Mesenchymal stem cell (in vitro differentiated cells and primary cell): Measurements from ENCODE around the gene CIITA.
"Not testable (repeated sequence)": the region's sequence is repeated elsewhere in the genome, so short reads cannot be mapped to it uniquely, and the experiment has no call there.

Source experiments
- DNase-seq: peaks from one replicate; pipeline ENCODE4 v3.0.0-alpha.2; 2013
- H2AFZ ChIP-seq: one replicate; pipeline ENCODE4 v1.6.1; 2013; ENCODE audit warnings: low read depth, mild to moderate bottlenecking, control low read depth, inconsistent platforms, low read length, moderate library complexity
- H2AK5ac ChIP-seq: 2 replicates; pipeline ENCODE4 v1.6.1; 2013; ENCODE audit warnings: low read length, moderate library complexity, mild to moderate bottlenecking, inconsistent platforms; ENCODE audit not compliant: severe bottlenecking
- H2BK120ac ChIP-seq: one replicate; pipeline ENCODE4 v1.6.1; 2013; ENCODE audit warnings: low read depth, mild to moderate bottlenecking, inconsistent platforms, low read length, moderate library complexity
- H2BK12ac ChIP-seq, 2 experiments: one replicate each; pipeline ENCODE4 v1.6.1; 2013; ENCODE audit warnings: inconsistent platforms in 2 of 2, low read length in 2 of 2, mild to moderate bottlenecking in 2 of 2, moderate library complexity in 2 of 2, control low read depth in 1 of 2
- H2BK15ac ChIP-seq: one replicate; pipeline ENCODE4 v1.6.1; 2013; ENCODE audit warnings: mild to moderate bottlenecking, low read depth, inconsistent platforms; ENCODE audit not compliant: poor library complexity, severe bottlenecking
- H2BK5ac ChIP-seq: 2 replicates; pipeline ENCODE4 v1.6.1; 2013; ENCODE audit warnings: low read depth, mild to moderate bottlenecking, low read length, control low read depth, inconsistent platforms; ENCODE audit not compliant: poor library complexity, severe bottlenecking
- H3K14ac ChIP-seq, 2 experiments: one replicate each; pipeline ENCODE4 v1.6.1; 2013; ENCODE audit warnings: inconsistent platforms in 2 of 2, low read length in 2 of 2, control low read depth in 1 of 2, mild to moderate bottlenecking in 1 of 2, moderate library complexity in 1 of 2
- H3K18ac ChIP-seq, 2 experiments: one replicate each; pipeline ENCODE4 v1.6.1; 2013; ENCODE audit warnings: inconsistent platforms in 2 of 2, low read length in 2 of 2, control low read depth in 1 of 2, low read depth in 1 of 2, mild to moderate bottlenecking in 1 of 2
- H3K23ac ChIP-seq, 2 experiments: one replicate each; pipeline ENCODE4 v1.6.1; 2013; ENCODE audit warnings: inconsistent platforms in 2 of 2, low read length in 2 of 2, mild to moderate bottlenecking in 2 of 2, moderate library complexity in 2 of 2, control low read depth in 1 of 2
- H3K27ac ChIP-seq: 2 replicates; pipeline ENCODE4 v1.5.1; 2013; ENCODE audit warnings: mild to moderate bottlenecking, moderate library complexity, low read length, control low read depth, inconsistent platforms; ENCODE audit not compliant: poor library complexity, severe bottlenecking
- H3K27me3 ChIP-seq, 2 experiments: 2 replicates each; pipeline versions ENCODE4 v1.6.1 to v1.7.0; 2013; ENCODE audit warnings: low read length in 2 of 2, mild to moderate bottlenecking in 2 of 2, moderate library complexity in 2 of 2, control low read depth in 1 of 2, inconsistent platforms in 1 of 2; ENCODE audit not compliant: control insufficient read depth in 1 of 2, insufficient read depth in 1 of 2
- H3K36me3 ChIP-seq, 2 experiments: 2 replicates each; pipeline versions ENCODE4 v1.6.1 to v1.7.0; 2013; ENCODE audit warnings: low read length in 2 of 2, control low read depth in 1 of 2, inconsistent platforms in 1 of 2, low read depth in 1 of 2, mild to moderate bottlenecking in 1 of 2; ENCODE audit not compliant: insufficient read depth in 2 of 2, control insufficient read depth in 1 of 2
- H3K4ac ChIP-seq, 2 experiments: one replicate each; pipeline ENCODE4 v1.6.1; 2013; ENCODE audit warnings: inconsistent platforms in 2 of 2, low read length in 2 of 2, mild to moderate bottlenecking in 2 of 2, moderate library complexity in 2 of 2, control low read depth in 1 of 2, low read depth in 1 of 2
- H3K4me1 ChIP-seq: 2 replicates; pipeline ENCODE4 v1.6.1; 2013; ENCODE audit warnings: low read depth, low read length, control low read depth; ENCODE audit not compliant: control insufficient read depth, insufficient read depth
- H3K4me2 ChIP-seq: 2 replicates; pipeline ENCODE4 v1.6.1; 2013; ENCODE audit warnings: low read length, mild to moderate bottlenecking, inconsistent platforms; ENCODE audit not compliant: poor library complexity, severe bottlenecking
- H3K4me3 ChIP-seq, 2 experiments: 2 replicates each; pipeline versions ENCODE4 v1.5.1 to v1.7.0; 2013; ENCODE audit warnings: low read length in 2 of 2, mild to moderate bottlenecking in 2 of 2, control low read depth in 1 of 2, low read depth in 1 of 2; ENCODE audit not compliant: insufficient read depth in 1 of 2
- H3K79me1 ChIP-seq: replicated peaks from 2 replicates; pipeline ENCODE4 v1.6.1; 2013; ENCODE audit warnings: mild to moderate bottlenecking, control low read depth, low read length, inconsistent platforms; ENCODE audit not compliant: poor library complexity, severe bottlenecking
- H3K9ac ChIP-seq: 2 replicates; pipeline ENCODE4 v1.7.0; 2013; ENCODE audit warnings: mild to moderate bottlenecking, low read length, moderate library complexity
- H3K9me3 ChIP-seq: 2 replicates; pipeline ENCODE4 v1.7.0; 2013; ENCODE audit warnings: mild to moderate bottlenecking, low read length; ENCODE audit not compliant: control insufficient read depth
- H4K8ac ChIP-seq: one replicate; pipeline ENCODE4 v1.6.1; 2013; ENCODE audit warnings: inconsistent platforms, mild to moderate bottlenecking, low read length, moderate library complexity
- H4K91ac ChIP-seq: one replicate; pipeline ENCODE4 v1.6.1; 2013; ENCODE audit warnings: mild to moderate bottlenecking, low read length, inconsistent platforms
- WGBS: methylation state at CpG from one replicate; pipeline ENCODE4 v1.1.7; 2013; ENCODE audit warnings: mixed read lengths; 5-methylcytosine and 5-hydroxymethylcytosine counted together

CIITA gene

DNA sequence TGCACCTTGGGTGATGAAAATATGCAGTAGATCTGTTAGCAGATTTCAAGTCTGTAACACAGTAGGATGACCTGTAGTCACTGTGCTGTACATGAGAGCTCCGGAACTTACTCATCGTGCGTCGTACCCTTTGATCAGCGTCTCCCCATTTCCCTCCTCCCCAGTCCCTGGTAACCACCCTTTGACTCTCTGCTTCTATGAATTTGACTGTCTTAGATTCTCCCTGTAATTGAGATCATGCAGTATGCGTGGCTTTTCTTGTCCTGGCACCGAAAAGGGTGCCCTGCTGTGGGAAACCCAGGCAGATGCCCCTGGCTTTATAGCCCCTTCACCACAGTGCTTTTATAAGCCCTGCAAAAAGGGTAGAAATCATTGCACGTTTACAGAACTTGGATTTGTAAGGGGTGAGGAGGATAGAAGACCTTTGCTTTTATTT, 87.9 kb downstream of the CIITA start:
- DNase-seq = no peak
- H2AFZ ChIP-seq = no peak overlapping the region
- 87% methylated on average over 7 of the region's 8 CpGs for WGBS

DNA sequence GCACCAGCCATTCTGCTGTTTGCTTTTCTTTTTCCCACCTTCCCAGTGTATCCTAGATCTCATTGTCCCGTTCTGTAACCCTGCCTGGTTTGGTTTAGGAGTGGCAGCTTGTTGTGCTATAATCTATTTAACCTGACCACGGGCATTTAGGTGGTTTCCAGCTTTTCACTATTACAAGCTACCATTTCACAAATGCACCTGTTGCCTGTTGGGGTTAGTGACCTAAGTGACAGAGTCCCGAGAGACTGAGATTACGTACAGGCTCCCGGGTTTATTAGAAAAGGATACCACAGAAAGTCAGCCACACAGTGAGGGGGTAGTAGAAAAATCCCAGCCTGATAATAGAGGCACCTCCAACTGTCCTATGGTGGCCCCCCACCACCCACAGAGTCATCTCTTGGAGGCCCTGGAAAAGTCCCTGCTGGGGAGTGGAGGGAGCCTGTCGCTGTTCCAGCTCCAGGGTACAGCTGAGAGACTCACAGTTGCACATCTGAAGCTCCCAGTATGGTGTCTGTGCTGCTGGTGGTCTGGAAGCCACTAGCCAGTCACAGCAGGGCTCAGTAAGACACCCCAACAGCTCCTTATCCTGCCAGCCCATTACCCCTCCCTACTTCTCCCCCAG, 88.5 kb downstream of the CIITA start:
- Histone ChIP-seq H3K79me1 (peaks cover 36% of the 10 kb centered on the region), H3K18ac (no peak overlapping the region), H4K8ac (no peak overlapping the region), H2AFZ (no peak overlapping the region), H3K23ac (no peak overlapping the region), H3K9ac (no peak overlapping the region), H3K4me1 (peaks cover 8% of the 10 kb centered on the region), H3K27me3 (no peaks in the 10 kb centered on the region), H2BK15ac (no peak overlapping the region), H4K91ac (no peak overlapping the region), H2BK12ac (no peak overlapping the region), H3K4ac (no peak overlapping the region), H2BK120ac (no peak overlapping the region), H3K14ac (no peak overlapping the region), H3K36me3 (peaks cover 35 to 47% of the 10 kb centered on the region in 2 experiments), H3K4me3 (no peak overlapping the region), H3K27ac (no peak overlapping the region), H2AK5ac (no peak overlapping the region), H2BK5ac (no peak overlapping the region), H3K9me3 (no peaks in the 10 kb centered on the region), H3K4me2 (no peak overlapping the region)
- WGBS = 100% methylated on average over 3 of the region's 6 CpGs
- DNase-seq = no peak

More for the DNA sequence above, 87.9 kb downstream of the CIITA start:
- Histone ChIP-seq H3K14ac (no peak overlapping the region), H3K4me3 (no peak overlapping the region), H2BK15ac (no peak overlapping the region), H2BK5ac (no peak overlapping the region), H4K91ac (no peak overlapping the region), H3K9me3 (no peaks in the 10 kb centered on the region), H3K27ac (no peak overlapping the region), H3K36me3 (peaks cover 35 to 44% of the 10 kb centered on the region in 2 experiments), H3K4me1 (peaks cover 8% of the 10 kb centered on the region), H3K4me2 (no peak overlapping the region), H3K79me1 (peaks cover 40% of the 10 kb centered on the region), H3K18ac (no peak overlapping the region), H3K23ac (no peak overlapping the region), H2BK120ac (no peak overlapping the region), H4K8ac (no peak overlapping the region), H2AK5ac (no peak overlapping the region), H3K27me3 (no peaks in the 10 kb centered on the region), H3K9ac (no peak overlapping the region), H3K4ac (no peak overlapping the region), H2BK12ac (no peak overlapping the region)

DNA sequence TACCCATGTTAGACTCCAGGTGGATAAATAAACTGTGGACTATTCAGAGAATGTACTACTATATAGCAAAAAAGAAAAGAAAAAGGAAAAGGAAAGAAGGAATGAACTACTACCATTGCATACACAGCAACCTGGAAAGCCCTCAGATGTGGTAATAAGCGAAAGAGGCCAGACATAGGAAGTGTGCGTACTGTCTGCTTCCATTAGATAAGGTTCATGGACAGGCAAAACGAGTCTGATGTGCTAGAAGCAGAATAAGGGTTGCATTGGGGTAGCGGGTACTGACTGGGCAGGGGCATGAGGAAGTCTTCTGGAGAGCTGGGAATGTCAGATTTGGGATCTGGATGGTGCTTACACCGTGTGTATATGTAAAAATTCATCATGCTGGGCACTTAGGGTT, 89.1 kb downstream of the CIITA start:
- no peak overlapping the region for H3K18ac ChIP-seq
- H3K79me1 ChIP-seq = peaks cover 34% of the 10 kb centered on the region
- WGBS = 91% methylated on average over 5 of the region's 5 CpGs
- no peak for DNase-seq
- H3K14ac ChIP-seq = no peak overlapping the region
- peaks cover 6% of the 10 kb centered on the region for H3K4me1 ChIP-seq
- no peak overlapping the region for H3K9ac ChIP-seq
- no peak overlapping the region for H3K27ac ChIP-seq
- no peak overlapping the region for H3K4me2 ChIP-seq
- H2AFZ ChIP-seq = no peak overlapping the region
- H2BK15ac ChIP-seq = no peak overlapping the region
- H2BK120ac ChIP-seq = no peak overlapping the region
- H3K4ac ChIP-seq = no peak overlapping the region
- H3K4me3 ChIP-seq = no peak overlapping the region
- no peak overlapping the region for H4K8ac ChIP-seq
- peaks cover 37 to 52% of the 10 kb centered on the region in 2 experiments for H3K36me3 ChIP-seq
- H3K9me3 ChIP-seq = no peaks in the 10 kb centered on the region
- H4K91ac ChIP-seq = no peak overlapping the region
- no peak overlapping the region for H2BK12ac ChIP-seq
- no peaks in the 10 kb centered on the region for H3K27me3 ChIP-seq
- no peak overlapping the region for H2AK5ac ChIP-seq
- no peak overlapping the region for H2BK5ac ChIP-seq
- no peak overlapping the region for H3K23ac ChIP-seq

DNA sequence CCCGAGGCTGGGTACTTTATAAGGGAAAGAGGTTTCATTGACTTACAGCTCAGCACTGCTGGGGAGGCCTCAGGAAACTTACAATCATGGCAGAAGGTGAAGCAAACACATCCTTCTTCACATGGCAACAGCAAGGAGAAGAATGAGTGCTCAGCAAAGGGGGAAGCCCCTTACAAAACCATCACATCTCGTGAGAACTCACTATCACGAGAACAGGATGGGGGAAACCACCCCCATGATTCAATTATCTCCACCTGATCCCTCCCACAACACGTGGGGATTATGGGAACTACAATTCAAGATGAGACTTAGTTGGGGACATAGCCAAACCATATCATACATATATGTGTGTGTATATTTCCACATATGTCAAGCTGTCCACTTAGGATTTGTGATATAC, 89.6 kb downstream of the CIITA start:
- H3K9ac ChIP-seq, DNase-seq, H2AFZ ChIP-seq, H2BK15ac ChIP-seq, H3K14ac ChIP-seq, H3K4me3 ChIP-seq, H2AK5ac ChIP-seq, H2BK120ac ChIP-seq, H3K4me1 ChIP-seq, H4K91ac ChIP-seq, H3K18ac ChIP-seq, H3K23ac ChIP-seq, H3K9me3 ChIP-seq, H3K27me3 ChIP-seq, H2BK12ac ChIP-seq, H4K8ac ChIP-seq, H3K27ac ChIP-seq, H2BK5ac ChIP-seq, H3K4me2 ChIP-seq, H3K4ac ChIP-seq: not testable (repeated sequence)
- Histone ChIP-seq H3K36me3 (peaks cover 39 to 54% of the 10 kb centered on the region in 2 experiments), H3K79me1 (peaks cover 33% of the 10 kb centered on the region)
- 95% methylated on average over 1 of the region's 4 CpGs for WGBS
